ENCODE results near the gene ADAP1. TPM values are rescaled to one million over a fixed set of nuclear protein-coding genes. Genes with fewer than 3 reads are reported as not detected.

ADAP1 gene
- total RNA-seq, 2 experiments from 2014 or later = 2.4 to 7.0 TPM

DNA sequence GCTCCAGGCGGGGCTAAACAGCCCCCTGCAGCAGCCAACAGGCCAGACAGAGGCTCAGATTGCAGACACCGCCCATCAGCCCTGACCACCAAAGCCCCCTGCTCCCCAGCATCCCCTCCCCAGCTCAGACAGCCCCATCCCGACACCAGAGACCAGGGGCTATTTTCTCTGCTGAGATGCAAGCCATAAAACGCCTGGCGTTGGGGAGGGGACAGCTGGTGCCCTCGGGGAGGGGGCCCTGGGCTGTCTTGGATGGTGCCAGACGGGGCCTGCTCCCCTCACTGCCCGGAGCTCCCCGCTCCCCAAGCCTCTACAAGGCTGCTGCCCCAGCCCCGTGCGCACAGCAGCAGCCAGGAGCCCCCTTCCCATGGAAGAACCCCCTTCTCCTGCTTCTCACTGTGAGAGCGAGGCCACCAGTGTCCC lies 46.3 kb downstream of the ADAP1 start:
- CTCF ChIA-PET (ENCODE audit: unreplicated experiment) = no interaction called here
- Histone ChIP-seq H3K27ac (ENCODE audit: low read depth, low read length, poor library complexity, severe bottlenecking) (no peak overlapping the region), H3K9me2 (ENCODE audit: insufficient read depth, low read length) (no peaks in the 10 kb centered on the region), H3K79me2 (ENCODE audit: insufficient read depth, low read depth, low read length) (no peaks in the 10 kb centered on the region), H3K9me3 (ENCODE audit: low read length) (no peaks in the 10 kb centered on the region), H3K4me1 (ENCODE audit: insufficient read depth, low read length, poor library complexity, severe bottlenecking) (peaks cover 15% of the 10 kb centered on the region), H3K36me3 (ENCODE audit: insufficient read depth, low read length) (no peaks in the 10 kb centered on the region), H3K4me2 (ENCODE audit: low read length) (peak overlapping the region; percentile 6; the same call in 1 of the 2 replicates), H4K20me1 (ENCODE audit: insufficient read depth, low read length) (no peaks in the 10 kb centered on the region), H2AFZ (ENCODE audit: low read length) (no peak overlapping the region), H3K4me3 (ENCODE audit: low read depth, low read length, poor library complexity, severe bottlenecking) (no peak overlapping the region)
- BruUV-seq (replicated peaks) = no TSS peak
- POLR2A ChIA-PET = no interaction called here
- no peak for DNase-seq (ENCODE audit: low spot score)
- TF ChIP-seq, protein P1, sequence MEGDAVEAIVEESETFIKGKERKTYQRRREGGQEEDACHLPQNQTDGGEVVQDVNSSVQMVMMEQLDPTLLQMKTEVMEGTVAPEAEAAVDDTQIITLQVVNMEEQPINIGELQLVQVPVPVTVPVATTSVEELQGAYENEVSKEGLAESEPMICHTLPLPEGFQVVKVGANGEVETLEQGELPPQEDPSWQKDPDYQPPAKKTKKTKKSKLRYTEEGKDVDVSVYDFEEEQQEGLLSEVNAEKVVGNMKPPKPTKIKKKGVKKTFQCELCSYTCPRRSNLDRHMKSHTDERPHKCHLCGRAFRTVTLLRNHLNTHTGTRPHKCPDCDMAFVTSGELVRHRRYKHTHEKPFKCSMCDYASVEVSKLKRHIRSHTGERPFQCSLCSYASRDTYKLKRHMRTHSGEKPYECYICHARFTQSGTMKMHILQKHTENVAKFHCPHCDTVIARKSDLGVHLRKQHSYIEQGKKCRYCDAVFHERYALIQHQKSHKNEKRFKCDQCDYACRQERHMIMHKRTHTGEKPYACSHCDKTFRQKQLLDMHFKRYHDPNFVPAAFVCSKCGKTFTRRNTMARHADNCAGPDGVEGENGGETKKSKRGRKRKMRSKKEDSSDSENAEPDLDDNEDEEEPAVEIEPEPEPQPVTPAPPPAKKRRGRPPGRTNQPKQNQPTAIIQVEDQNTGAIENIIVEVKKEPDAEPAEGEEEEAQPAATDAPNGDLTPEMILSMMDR (conservative IDR thresholded peaks at IDR 0.05; ENCODE audit: low read length) = no peak
- TF ChIP-seq EZH2phosphoT487 (IDR thresholded peaks at IDR 0.05; ENCODE audit: borderline replicate concordance, low read depth, low read length) = no peak
- intact Hi-C loops (cut with micrococcal nuclease; ENCODE audit: unreplicated experiment) = loop anchor here (2.0 kb wide), 2 partner anchors 67 to 157 kb away; partner anchors contain the start of gene COX19

DNA sequence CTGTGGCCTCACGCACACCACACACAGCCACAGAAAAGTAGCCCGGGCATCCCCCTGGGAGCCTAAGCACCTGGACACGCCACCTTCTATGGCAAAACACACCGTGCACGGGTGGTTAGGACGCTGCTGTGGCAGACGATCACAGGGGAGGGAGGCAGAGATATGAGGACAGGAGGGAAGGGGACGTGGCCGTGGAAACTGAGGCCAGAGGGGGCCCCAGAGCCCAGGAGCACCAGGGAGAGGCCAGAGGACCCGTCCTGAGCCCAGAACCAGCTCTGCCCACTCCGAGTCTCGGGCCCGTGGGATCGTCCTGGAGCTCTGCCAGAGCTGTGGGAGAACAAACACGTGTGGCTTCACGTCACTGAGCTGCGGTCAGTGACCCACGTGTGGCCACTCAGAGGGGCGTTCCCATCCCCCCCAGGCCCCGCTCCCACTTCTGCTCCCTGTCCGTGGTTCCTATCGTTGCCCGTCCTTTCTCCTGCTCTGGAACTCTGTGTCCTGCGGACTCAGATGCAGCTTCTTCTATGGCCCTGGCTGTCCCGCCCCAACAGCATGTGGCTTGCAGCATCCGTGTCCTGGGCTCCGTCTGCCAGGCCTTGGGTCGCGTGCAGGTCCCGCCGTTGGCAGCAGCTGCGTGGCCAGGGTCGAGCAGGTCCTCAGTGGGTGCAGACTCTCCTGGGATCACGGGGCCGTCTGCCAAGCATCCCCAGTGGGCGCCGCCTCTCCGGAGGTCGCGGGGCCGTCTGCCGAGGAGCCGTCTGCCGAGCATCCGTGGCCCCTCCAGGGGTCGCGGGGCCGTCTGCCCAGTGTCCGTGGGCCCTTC lies 47.1 kb downstream of the ADAP1 start:
- H3K36me3 ChIP-seq (ENCODE audit: insufficient read depth, low read length) = no peaks in the 10 kb centered on the region
- no peaks in the 10 kb centered on the region for H3K79me2 ChIP-seq (ENCODE audit: insufficient read depth, low read depth, low read length)
- no peak overlapping the region for H3K4me2 ChIP-seq (ENCODE audit: low read length)
- no peak for TF ChIP-seq EZH2phosphoT487 (IDR thresholded peaks at IDR 0.05; ENCODE audit: borderline replicate concordance, low read depth, low read length)
- TF ChIP-seq, protein P1 (conservative IDR thresholded peaks at IDR 0.05; ENCODE audit: low read length) = no peak
- intact Hi-C loops (cut with micrococcal nuclease; ENCODE audit: unreplicated experiment) = no loop called here
- H2AFZ ChIP-seq (ENCODE audit: low read length) = no peak overlapping the region
- H3K27ac ChIP-seq (ENCODE audit: low read depth, low read length, poor library complexity, severe bottlenecking) = no peak overlapping the region
- no TSS peak for BruUV-seq (replicated peaks)
- H3K4me1 ChIP-seq (ENCODE audit: insufficient read depth, low read length, poor library complexity, severe bottlenecking) = peaks cover 15% of the 10 kb centered on the region
- H4K20me1 ChIP-seq (ENCODE audit: insufficient read depth, low read length) = no peaks in the 10 kb centered on the region
- no peak overlapping the region for H3K4me3 ChIP-seq (ENCODE audit: low read depth, low read length, poor library complexity, severe bottlenecking)
- H3K9me3 ChIP-seq (ENCODE audit: low read length) = no peaks in the 10 kb centered on the region
- no peaks in the 10 kb centered on the region for H3K9me2 ChIP-seq (ENCODE audit: insufficient read depth, low read length)
- POLR2A ChIA-PET = no interaction called here
- CTCF ChIA-PET (ENCODE audit: unreplicated experiment) = no interaction called here
- no peak for DNase-seq (ENCODE audit: low spot score)

DNA sequence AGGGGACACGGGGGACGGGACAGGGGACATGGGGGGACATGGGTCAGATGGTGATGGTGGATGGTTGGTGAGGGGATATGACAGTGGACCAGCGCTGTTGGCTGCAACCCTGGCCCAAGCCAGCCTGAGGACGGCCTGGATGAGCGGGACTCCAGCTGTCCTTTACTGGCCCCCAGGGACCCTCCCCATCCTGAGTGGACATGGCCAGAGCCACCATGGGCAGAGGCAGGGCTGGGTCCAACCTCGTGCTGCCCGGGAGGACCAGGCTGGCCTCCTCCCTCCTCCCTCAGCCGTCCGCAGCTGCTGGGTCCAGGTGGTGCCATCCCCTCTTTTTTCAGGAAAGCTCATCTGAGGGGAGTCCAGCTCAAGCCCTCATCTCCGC lies 47.7 kb downstream of the ADAP1 start:
- Histone ChIP-seq H3K36me3 (ENCODE audit: insufficient read depth, low read length) (no peaks in the 10 kb centered on the region), H4K20me1 (ENCODE audit: insufficient read depth, low read length) (no peaks in the 10 kb centered on the region), H2AFZ (ENCODE audit: low read length) (no peak overlapping the region), H3K4me2 (ENCODE audit: low read length) (no peak overlapping the region), H3K4me1 (ENCODE audit: insufficient read depth, low read length, poor library complexity, severe bottlenecking) (peaks cover 15% of the 10 kb centered on the region), H3K4me3 (ENCODE audit: low read depth, low read length, poor library complexity, severe bottlenecking) (no peak overlapping the region), H3K79me2 (ENCODE audit: insufficient read depth, low read depth, low read length) (no peaks in the 10 kb centered on the region), H3K27ac (ENCODE audit: low read depth, low read length, poor library complexity, severe bottlenecking) (no peak overlapping the region), H3K9me3 (ENCODE audit: low read length) (no peaks in the 10 kb centered on the region), H3K9me2 (ENCODE audit: insufficient read depth, low read length) (no peaks in the 10 kb centered on the region)
- intact Hi-C loops (cut with micrococcal nuclease; ENCODE audit: unreplicated experiment) = no loop called here
- ChIA-PET POLR2A (no interaction called here), CTCF (ENCODE audit: unreplicated experiment) (no interaction called here)
- no peak for DNase-seq (ENCODE audit: low spot score)
- BruUV-seq (replicated peaks) = no TSS peak
- no peak for TF ChIP-seq EZH2phosphoT487 (IDR thresholded peaks at IDR 0.05; ENCODE audit: borderline replicate concordance, low read depth, low read length)
- TF ChIP-seq, protein P1 (conservative IDR thresholded peaks at IDR 0.05; ENCODE audit: low read length) = no peak

Data from OCI-LY7 (cell line).